ENCODE measurements around the gene ANO6.

DNA sequence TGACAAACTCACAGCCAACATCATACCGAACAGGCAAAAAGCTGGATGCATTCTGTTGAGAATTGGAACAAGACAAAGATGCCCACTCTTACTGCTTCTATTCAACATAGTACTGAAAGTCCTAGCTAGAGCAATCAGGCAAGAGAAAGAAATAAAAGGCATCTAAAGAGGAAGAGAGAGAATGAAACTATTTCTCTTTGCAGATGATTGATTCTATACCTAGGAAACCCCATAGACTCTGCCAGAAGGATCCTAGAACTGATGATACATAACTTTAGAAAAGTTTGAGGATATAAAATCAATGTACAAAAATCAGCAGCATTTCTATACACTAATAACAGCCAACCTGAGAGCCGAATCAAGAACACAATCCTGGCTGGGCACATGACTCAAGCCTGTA, 6.1 kb upstream of the ANO6 start:
- no peak for TF ChIP-seq POLR2A (IDR thresholded peaks at IDR 0.05)
- TF ChIP-seq, protein P1, sequence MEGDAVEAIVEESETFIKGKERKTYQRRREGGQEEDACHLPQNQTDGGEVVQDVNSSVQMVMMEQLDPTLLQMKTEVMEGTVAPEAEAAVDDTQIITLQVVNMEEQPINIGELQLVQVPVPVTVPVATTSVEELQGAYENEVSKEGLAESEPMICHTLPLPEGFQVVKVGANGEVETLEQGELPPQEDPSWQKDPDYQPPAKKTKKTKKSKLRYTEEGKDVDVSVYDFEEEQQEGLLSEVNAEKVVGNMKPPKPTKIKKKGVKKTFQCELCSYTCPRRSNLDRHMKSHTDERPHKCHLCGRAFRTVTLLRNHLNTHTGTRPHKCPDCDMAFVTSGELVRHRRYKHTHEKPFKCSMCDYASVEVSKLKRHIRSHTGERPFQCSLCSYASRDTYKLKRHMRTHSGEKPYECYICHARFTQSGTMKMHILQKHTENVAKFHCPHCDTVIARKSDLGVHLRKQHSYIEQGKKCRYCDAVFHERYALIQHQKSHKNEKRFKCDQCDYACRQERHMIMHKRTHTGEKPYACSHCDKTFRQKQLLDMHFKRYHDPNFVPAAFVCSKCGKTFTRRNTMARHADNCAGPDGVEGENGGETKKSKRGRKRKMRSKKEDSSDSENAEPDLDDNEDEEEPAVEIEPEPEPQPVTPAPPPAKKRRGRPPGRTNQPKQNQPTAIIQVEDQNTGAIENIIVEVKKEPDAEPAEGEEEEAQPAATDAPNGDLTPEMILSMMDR (IDR thresholded peaks at IDR 0.05): no peak
